ENCODE measurements around the gene TTC23.

Gene TTC23

GRCh38 chr15:99132122-99132521, 117.3 kb downstream of the TTC23 start:
- H3K4me3 ChIP-seq (ENCODE audit: low read depth, low read length), result no peak overlapping the region
- no peak for TF ChIP-seq CTCF (IDR thresholded peaks at IDR 0.05; ENCODE audit: low read depth, low read length)

GRCh38 chr15:99131441-99132023, 117.8 kb downstream of the TTC23 start:
- TF ChIP-seq CTCF (IDR thresholded peaks at IDR 0.05; ENCODE audit: low read depth, low read length), result no peak
- H3K4me3 ChIP-seq (ENCODE audit: low read depth, low read length), result no peak overlapping the region

GRCh38 chr15:99130765-99131440, 118.5 kb downstream of the TTC23 start:
- no peak overlapping the region for H3K4me3 ChIP-seq (ENCODE audit: low read depth, low read length)
- no peak for TF ChIP-seq CTCF (IDR thresholded peaks at IDR 0.05; ENCODE audit: low read depth, low read length)

GRCh38 chr15:99130314-99130713, 119.1 kb downstream of the TTC23 start:
- H3K4me3 ChIP-seq (ENCODE audit: low read depth, low read length), result no peak overlapping the region

GRCh38 chr15:99129644-99130043, 119.7 kb downstream of the TTC23 start:
- TF ChIP-seq CTCF (IDR thresholded peaks at IDR 0.05; ENCODE audit: low read depth, low read length), result no peak
- H3K4me3 ChIP-seq (ENCODE audit: low read depth, low read length), result no peak overlapping the region

More at GRCh38 chr15:99130314-99130713, 119.1 kb downstream of the TTC23 start:
- TF ChIP-seq CTCF (IDR thresholded peaks at IDR 0.05; ENCODE audit: low read depth, low read length), result no peak

- no peak overlapping the region for H3K4me3 ChIP-seq (ENCODE audit: low read depth, low read length)
- TF ChIP-seq CTCF (IDR thresholded peaks at IDR 0.05; ENCODE audit: low read depth, low read length), result no peak
These were observed 121.0 kb downstream of the TTC23 start for GRCh38 chr15:99128411-99128810.

GRCh38 chr15:99127773-99128172, 121.6 kb downstream of the TTC23 start:
- H3K4me3 ChIP-seq (ENCODE audit: low read depth, low read length), result no peak overlapping the region
- TF ChIP-seq CTCF (IDR thresholded peaks at IDR 0.05; ENCODE audit: low read depth, low read length), result no peak

Data from WI38 (cell line).